Karpas-422 (cell line): ENCODE measurements around the gene RELCH. TPM values are rescaled to one million over a fixed set of nuclear protein-coding genes. Genes with fewer than 3 reads are reported as not detected.

Source experiments
- DNase-seq: peaks from one replicate; pipeline ENCODE4 v3.0.0-alpha.2; 2015
- H2AFZ ChIP-seq: fragments of 200-600 bp; sonication (generic); 2 replicates; pipeline ENCODE4 v1.6.1; 2014; ENCODE audit warnings: antibody characterized with exemption, low read length, mixed read lengths
- H3K27ac ChIP-seq: fragments of 200-600 bp; sonication (generic); 2 replicates; pipeline ENCODE4 v1.5.1; 2014; ENCODE audit warnings: mild to moderate bottlenecking, low read length, moderate library complexity
- H3K27me3 ChIP-seq: fragments of 200-600 bp; sonication (generic); 2 replicates; pipeline ENCODE4 v1.6.1; 2014; ENCODE audit warnings: low read length, mixed read lengths
- H3K36me3 ChIP-seq: fragments of 200-600 bp; sonication (generic); 2 replicates; pipeline ENCODE4 v1.6.1; 2014; ENCODE audit warnings: low read length, mixed read lengths; ENCODE audit not compliant: insufficient read depth
- H3K4me1 ChIP-seq: fragments of 200-600 bp; sonication (generic); 2 replicates; pipeline ENCODE4 v1.6.1; 2014; ENCODE audit warnings: mild to moderate bottlenecking, low read length, mixed read lengths
- H3K4me2 ChIP-seq: fragments of 200-600 bp; sonication (generic); 2 replicates; pipeline ENCODE4 v1.6.1; 2014; ENCODE audit warnings: low read length, low read depth, mild to moderate bottlenecking; ENCODE audit not compliant: poor library complexity, severe bottlenecking
- H3K4me3 ChIP-seq: fragments of 200-600 bp; sonication (generic); 2 replicates; pipeline ENCODE4 v1.5.1; 2014; ENCODE audit warnings: mild to moderate bottlenecking, antibody characterized with exemption, low read length, mixed read lengths
- H3K79me2 ChIP-seq: fragments of 200-600 bp; sonication (generic); 2 replicates; pipeline ENCODE4 v1.6.1; 2014; ENCODE audit warnings: mild to moderate bottlenecking, low read length, mixed read lengths
- H3K9ac ChIP-seq: fragments of 200-600 bp; sonication (generic); 2 replicates; pipeline ENCODE4 v1.6.0; 2014; ENCODE audit warnings: low read length
- H3K9me2 ChIP-seq: fragments of 200-600 bp; sonication (generic), shearing (Covaris generic); replicated peaks from 2 replicates; pipeline ENCODE4 v1.6.0; 2014; ENCODE audit warnings: mild to moderate bottlenecking, low read length, moderate library complexity; ENCODE audit not compliant: insufficient read depth
- H3K9me3 ChIP-seq: fragments of 300-700, 200-600 bp; sonication (generic); 2 replicates; pipeline ENCODE4 v1.6.1; 2014; ENCODE audit warnings: low read length, mixed read lengths
- H4K20me1 ChIP-seq: fragments of 200-600 bp; sonication (generic); 2 replicates; pipeline ENCODE4 v1.6.1; 2014; ENCODE audit warnings: mild to moderate bottlenecking, antibody characterized with exemption, low read length, low read depth; ENCODE audit not compliant: insufficient read depth
- total RNA-seq: library from RNA; depleted of rRNA; stranded (reverse); fragments of >200 nt; shearing (Covaris generic); gene quantifications from 2 replicates; pipeline ENCODE4 v1.2.3, GENCODE V29; 2014; ENCODE audit warnings: low replicate concordance

Gene RELCH
- total RNA-seq, 1 experiment from 2014 or later = 91.9 TPM

DNA sequence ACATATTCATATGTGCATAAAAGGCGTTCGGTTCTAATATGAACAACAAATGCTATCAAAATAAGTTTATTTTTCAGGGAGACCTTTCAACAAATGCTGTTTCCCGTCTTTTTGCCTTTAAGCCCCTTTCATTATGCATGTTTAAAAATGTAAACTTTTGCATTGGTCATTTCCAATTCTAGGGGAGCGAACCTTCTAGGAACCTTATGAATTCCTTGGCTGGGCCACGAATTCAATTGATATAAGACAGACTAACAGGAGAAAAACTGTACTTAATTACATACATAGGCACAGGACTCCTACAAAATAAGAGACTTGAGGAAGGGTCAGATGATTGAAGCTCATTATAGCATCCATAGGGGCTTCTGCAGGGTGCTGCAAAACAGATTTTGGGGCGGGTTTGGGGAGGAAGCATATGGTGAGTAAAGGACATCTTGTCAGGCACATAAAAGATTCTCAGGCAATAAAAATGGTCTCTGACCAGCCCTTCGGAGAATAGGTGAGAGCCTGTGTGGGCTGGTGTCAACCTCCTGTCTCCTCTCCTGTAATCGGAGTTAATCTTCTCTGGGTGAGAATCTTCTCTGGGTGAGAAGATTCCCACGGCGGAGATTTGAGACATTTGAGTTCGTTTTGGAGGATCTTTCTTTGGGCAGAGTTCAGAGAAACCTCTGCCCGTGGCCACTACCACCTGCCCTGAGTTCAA, 139.7 kb downstream of the RELCH start:
- H4K20me1 ChIP-seq = no peaks in the 10 kb centered on the region
- no peaks in the 10 kb centered on the region for H3K9me2 ChIP-seq
- H3K9ac ChIP-seq = no peak overlapping the region
- no peak overlapping the region for H3K4me3 ChIP-seq
- H3K36me3 ChIP-seq = no peaks in the 10 kb centered on the region
- H3K4me2 ChIP-seq = no peak overlapping the region
- no peaks in the 10 kb centered on the region for H3K79me2 ChIP-seq
- no peak overlapping the region for H3K27ac ChIP-seq
- H3K4me1 ChIP-seq = peaks cover 19% of the 10 kb centered on the region
- no peaks in the 10 kb centered on the region for H3K27me3 ChIP-seq
- DNase-seq = no peak
- no peak overlapping the region for H2AFZ ChIP-seq
- H3K9me3 ChIP-seq = no peaks in the 10 kb centered on the region

DNA sequence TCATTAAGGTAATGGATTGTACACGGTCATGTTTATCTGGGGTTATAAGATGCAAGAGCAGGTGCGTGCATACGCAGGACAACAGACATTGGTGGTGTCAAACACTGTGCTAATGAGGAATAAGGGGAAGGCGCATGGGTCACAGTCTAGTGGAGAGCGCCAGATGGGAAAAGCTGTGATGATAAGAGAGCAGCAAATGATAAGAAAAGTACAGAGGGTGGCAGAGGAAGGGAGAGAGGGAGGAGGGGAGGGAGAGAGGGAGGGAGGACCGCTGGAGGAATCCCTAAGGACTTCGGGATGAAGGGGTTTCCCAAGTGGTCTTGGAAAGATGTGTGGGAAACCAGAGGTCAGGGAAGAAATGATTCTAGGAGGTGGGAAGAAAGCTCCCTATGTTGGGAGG, 140.9 kb downstream of the RELCH start:
- Histone ChIP-seq H4K20me1 (no peaks in the 10 kb centered on the region), H3K36me3 (no peaks in the 10 kb centered on the region), H3K9me3 (no peaks in the 10 kb centered on the region), H3K9ac (no peak overlapping the region), H3K4me1 (peaks cover 19% of the 10 kb centered on the region), H3K4me3 (no peak overlapping the region), H2AFZ (no peak overlapping the region), H3K79me2 (no peaks in the 10 kb centered on the region), H3K9me2 (no peaks in the 10 kb centered on the region), H3K27me3 (no peaks in the 10 kb centered on the region), H3K27ac (no peak overlapping the region), H3K4me2 (no peak overlapping the region)
- DNase-seq = no peak

DNA sequence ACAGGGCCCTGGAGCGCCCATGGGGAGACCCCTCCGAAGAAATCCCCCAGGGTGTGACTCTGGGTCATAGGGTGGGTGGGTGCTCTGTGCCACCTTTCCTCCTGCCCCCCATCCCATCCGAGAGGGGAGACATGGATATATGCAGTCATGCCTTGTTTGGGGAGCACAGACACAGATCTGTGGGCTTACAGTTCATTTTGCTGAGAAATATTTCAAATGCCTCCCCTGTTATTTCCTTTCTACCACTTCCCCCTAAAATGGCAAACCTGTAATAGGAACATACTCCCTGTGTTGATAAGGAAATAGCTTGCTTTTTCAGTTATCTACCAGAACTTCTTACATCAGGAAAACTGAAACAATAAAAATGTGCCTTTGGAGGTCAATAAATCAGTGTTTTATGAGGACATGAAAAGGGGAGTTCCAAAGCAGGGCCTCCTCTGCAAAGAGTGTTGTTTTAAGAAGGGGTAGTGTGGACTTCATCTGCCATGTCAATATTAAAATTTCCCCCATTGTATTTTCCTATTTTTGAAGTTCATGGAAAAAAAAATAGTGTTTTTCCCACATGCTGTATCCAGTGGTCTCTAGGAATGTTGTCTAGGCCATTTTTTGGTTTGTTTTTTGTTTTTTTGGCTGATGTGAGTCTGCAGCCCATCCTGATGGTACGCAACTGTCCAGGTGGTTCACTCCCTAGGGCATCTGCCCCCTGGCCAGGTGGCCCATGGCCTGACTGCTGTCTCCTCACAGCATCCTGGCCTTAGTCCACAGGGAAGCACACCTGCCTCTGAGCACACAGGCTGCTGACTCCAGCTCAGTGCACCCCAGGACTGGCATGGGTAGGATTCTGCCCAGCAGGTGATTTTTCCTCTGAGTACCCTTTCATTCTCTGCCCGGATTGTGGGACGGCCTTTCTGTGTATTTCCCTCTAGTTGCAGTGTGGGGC, 141.8 kb downstream of the RELCH start:
- no peaks in the 10 kb centered on the region for H3K9me2 ChIP-seq
- no peak overlapping the region for H2AFZ ChIP-seq
- no peaks in the 10 kb centered on the region for H3K79me2 ChIP-seq
- no peak overlapping the region for H3K27ac ChIP-seq
- DNase-seq = no peak
- H3K4me2 ChIP-seq = no peak overlapping the region
- H3K4me1 ChIP-seq = peaks cover 19% of the 10 kb centered on the region
- no peaks in the 10 kb centered on the region for H3K36me3 ChIP-seq
- H3K9ac ChIP-seq = no peak overlapping the region
- H3K9me3 ChIP-seq = no peaks in the 10 kb centered on the region
- H3K4me3 ChIP-seq = no peak overlapping the region
- H4K20me1 ChIP-seq = no peaks in the 10 kb centered on the region
- H3K27me3 ChIP-seq = no peaks in the 10 kb centered on the region

DNA sequence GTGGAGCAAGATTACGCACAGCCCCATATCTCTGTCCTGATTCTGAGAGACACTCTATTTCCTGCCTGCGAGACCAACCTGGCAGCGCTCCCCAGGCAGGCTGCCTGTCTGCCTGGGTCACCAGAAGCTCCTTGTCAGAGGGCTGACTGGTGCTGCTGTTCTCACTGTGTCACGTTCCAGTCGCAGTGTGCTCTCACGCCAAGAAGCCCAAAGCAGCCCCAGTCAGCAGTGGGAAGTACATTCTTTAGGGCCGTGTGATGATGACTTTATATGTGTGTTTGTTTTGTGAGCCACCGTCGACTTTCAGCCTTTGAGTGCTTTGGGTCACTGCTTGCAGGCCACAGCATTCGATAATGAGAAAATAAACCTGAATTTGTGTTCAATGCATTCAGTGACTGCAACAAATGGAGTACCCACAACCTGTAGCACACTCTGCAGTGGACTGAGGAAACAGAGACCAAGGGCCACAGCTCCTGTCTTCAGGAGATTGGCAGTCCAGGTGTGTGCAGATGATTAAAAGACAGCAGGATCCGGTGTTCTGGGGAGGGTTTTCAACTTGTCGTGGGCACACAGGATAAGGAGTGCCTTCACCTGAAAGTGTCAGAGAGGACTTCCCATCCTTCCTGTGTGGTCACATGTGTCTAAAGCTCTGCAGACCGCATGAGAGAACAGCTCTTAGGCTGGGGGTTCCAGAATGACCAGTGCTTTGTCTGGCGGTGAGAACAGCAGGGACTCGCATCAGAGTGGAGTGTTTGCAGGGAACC, 142.8 kb downstream of the RELCH start:
- Histone ChIP-seq H3K4me1 (peaks cover 9% of the 10 kb centered on the region), H3K27me3 (no peaks in the 10 kb centered on the region), H3K27ac (no peak overlapping the region), H3K4me2 (no peak overlapping the region), H3K9me2 (no peaks in the 10 kb centered on the region), H4K20me1 (no peaks in the 10 kb centered on the region), H3K79me2 (no peaks in the 10 kb centered on the region), H3K36me3 (no peaks in the 10 kb centered on the region), H3K9ac (no peak overlapping the region), H3K4me3 (no peak overlapping the region), H3K9me3 (no peaks in the 10 kb centered on the region), H2AFZ (no peak overlapping the region)
- no peak for DNase-seq

DNA sequence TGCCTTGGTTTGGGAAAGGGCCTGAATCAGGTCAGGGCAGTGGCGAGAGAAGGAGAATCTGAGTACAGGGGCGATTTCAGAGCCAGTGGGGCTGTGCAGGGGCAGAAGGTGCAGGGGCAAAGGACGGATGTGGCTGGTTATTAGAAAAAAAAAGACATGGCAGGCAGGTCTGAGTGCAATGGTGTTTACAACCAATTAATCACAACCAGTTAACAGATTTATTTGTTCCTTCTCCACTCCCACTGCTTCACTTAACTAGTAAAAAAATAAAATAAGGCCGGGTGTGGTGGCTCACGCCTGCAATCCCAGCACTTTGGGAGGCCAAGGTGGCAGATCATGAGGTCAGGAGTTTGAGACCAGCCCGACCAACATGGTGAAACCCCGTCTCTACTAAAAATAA, 143.6 kb downstream of the RELCH start:
- Histone ChIP-seq H3K9me3 (no peaks in the 10 kb centered on the region), H3K27ac (no peak overlapping the region), H2AFZ (no peak overlapping the region), H3K9me2 (no peaks in the 10 kb centered on the region), H3K27me3 (no peaks in the 10 kb centered on the region), H3K36me3 (no peaks in the 10 kb centered on the region), H3K9ac (no peak overlapping the region), H4K20me1 (no peaks in the 10 kb centered on the region), H3K79me2 (no peaks in the 10 kb centered on the region), H3K4me3 (no peak overlapping the region), H3K4me1 (peaks cover 8% of the 10 kb centered on the region), H3K4me2 (no peak overlapping the region)
- no peak for DNase-seq

DNA sequence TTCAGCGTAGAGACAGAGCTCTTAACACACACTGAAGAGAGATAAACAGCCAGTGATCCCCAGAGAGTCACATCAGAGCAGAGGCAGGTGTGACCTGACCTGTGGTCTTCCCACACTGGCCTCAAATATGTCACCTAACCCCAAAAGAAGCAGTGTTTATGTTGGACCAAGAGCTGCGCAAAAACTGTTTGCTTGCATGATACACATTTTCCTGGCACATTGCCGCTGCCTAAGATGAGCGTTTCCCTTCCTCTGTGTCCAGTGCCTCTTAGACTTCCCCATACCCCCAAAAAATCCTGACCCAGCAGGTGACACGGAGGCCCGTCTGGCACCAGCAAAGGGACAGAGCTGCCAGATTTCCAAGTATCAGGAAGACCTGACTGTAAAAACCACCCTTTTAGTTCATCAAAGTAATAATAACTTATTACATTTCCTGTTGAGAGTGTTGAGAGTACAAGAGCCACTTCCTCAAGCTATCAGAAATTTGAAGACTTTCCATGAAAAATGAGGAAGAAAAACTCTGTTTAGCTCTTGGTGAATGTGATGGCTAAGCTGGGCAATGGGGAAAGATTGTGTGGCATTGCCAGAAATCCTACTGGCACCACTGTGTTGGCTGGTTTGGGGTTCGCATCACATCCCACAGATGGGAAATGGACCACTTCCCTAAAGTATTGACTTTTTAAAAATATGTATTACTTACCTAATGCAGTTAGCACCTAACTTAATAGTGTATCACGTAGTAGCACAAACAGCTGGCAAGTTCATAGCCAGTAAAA, 144.7 kb downstream of the RELCH start:
- Histone ChIP-seq H3K4me2 (no peak overlapping the region), H3K36me3 (no peaks in the 10 kb centered on the region), H3K9me3 (no peaks in the 10 kb centered on the region), H4K20me1 (no peaks in the 10 kb centered on the region), H3K79me2 (no peaks in the 10 kb centered on the region), H3K9me2 (no peaks in the 10 kb centered on the region), H3K27me3 (no peaks in the 10 kb centered on the region), H2AFZ (no peak overlapping the region), H3K27ac (no peak overlapping the region), H3K4me3 (no peak overlapping the region), H3K4me1 (peaks cover 2% of the 10 kb centered on the region; the same call in 1 of the 2 replicates), H3K9ac (no peak overlapping the region)
- DNase-seq = no peak

DNA sequence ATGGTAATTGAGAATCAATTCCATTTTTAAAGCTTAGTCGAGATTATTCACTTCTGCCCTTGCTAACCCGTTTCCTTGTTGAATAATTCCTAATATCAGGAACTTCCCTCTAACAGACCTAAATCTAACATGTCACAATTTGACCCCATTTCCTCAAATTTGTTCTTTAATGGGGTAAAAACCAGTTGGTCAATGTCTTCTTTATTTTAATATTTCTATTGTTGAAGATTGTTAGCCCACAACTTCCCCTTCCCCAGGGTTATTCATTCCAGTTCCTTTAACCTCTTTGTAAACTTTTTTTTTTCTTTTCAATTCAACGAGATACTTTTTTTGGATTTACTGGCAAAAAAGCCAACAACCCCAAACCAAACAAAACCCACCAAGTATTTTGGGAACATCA, 145.4 kb downstream of the RELCH start:
- Histone ChIP-seq H3K4me3 (no peak overlapping the region), H3K79me2 (no peaks in the 10 kb centered on the region), H3K27ac (no peak overlapping the region), H3K4me2 (no peak overlapping the region), H3K9ac (no peak overlapping the region), H3K36me3 (no peaks in the 10 kb centered on the region), H2AFZ (no peak overlapping the region), H4K20me1 (no peaks in the 10 kb centered on the region), H3K9me2 (no peaks in the 10 kb centered on the region), H3K4me1 (peaks cover 2% of the 10 kb centered on the region; the same call in 1 of the 2 replicates), H3K9me3 (no peaks in the 10 kb centered on the region), H3K27me3 (no peaks in the 10 kb centered on the region)
- DNase-seq = no peak
